ENCODE data around the gene HAUS3. TPM values are rescaled to one million over a fixed set of nuclear protein-coding genes. Genes with fewer than 3 reads are reported as not detected.
"Not testable (repeated sequence)": the region's sequence is repeated elsewhere in the genome, so short reads cannot be mapped to it uniquely, and the experiment has no call there.

Gene HAUS3
- polyA plus RNA-seq, 1 donor from 2014 or later = 21.7 TPM

GRCh38 chr4:2283199-2283711, 41.3 kb upstream of the HAUS3 start:
- Mint-ChIP-seq H3K36me3 (peaks cover 2% of the 10 kb centered on the region), H3K9me3 (no peaks in the 10 kb centered on the region), H3K27me3 (no peaks in the 10 kb centered on the region), H3K27ac (peak overlapping the region in 1 of 3 donors; percentile 99), H3K4me3 (no peak overlapping the region), H3K4me1 (peaks cover 8 to 19% (median 14%) of the 10 kb centered on the region in 3 donors)

- H3K4me3 Mint-ChIP-seq = peak overlapping the region; percentile 11 to 77 (median 56)
Measured at GRCh38 chr4:2281575-2282343, 39.8 kb upstream of the HAUS3 start.

GRCh38 chr4:2280531-2281300, 38.8 kb upstream of the HAUS3 start:
- H3K9me3 Mint-ChIP-seq = peaks cover 0 to 1% (median 0%) of the 10 kb centered on the region in 3 donors
- no peaks in the 10 kb centered on the region for H3K27me3 Mint-ChIP-seq
- peak overlapping the region in 1 of 3 donors; percentile 99 for H3K27ac Mint-ChIP-seq
- peaks cover 2% of the 10 kb centered on the region for H3K36me3 Mint-ChIP-seq
- peaks cover 8 to 19% (median 14%) of the 10 kb centered on the region in 3 donors for H3K4me1 Mint-ChIP-seq
- no peak overlapping the region for H3K4me3 Mint-ChIP-seq

More at GRCh38 chr4:2281575-2282343, 39.8 kb upstream of the HAUS3 start:
- Mint-ChIP-seq H3K9me3 (no peaks in the 10 kb centered on the region), H3K27me3 (no peaks in the 10 kb centered on the region), H3K36me3 (peaks cover 2% of the 10 kb centered on the region), H3K27ac (peak overlapping the region; percentile 62 to 99 (median 94)), H3K4me1 (peaks cover 8 to 19% (median 14%) of the 10 kb centered on the region in 3 donors)

GRCh38 chr4:2277956-2278355, 36.0 kb upstream of the HAUS3 start:
- no peaks in the 10 kb centered on the region for H3K27me3 Mint-ChIP-seq
- no peak overlapping the region for H3K4me3 Mint-ChIP-seq
- H3K27ac Mint-ChIP-seq = no peak overlapping the region
- peaks cover 8 to 19% (median 14%) of the 10 kb centered on the region in 3 donors for H3K4me1 Mint-ChIP-seq
- no peaks in the 10 kb centered on the region for H3K36me3 Mint-ChIP-seq
- peaks cover 0 to 1% (median 0%) of the 10 kb centered on the region in 3 donors for H3K9me3 Mint-ChIP-seq

GRCh38 chr4:2276581-2277325, 34.8 kb upstream of the HAUS3 start:
- no peak overlapping the region for H3K4me3 Mint-ChIP-seq
- H3K27me3 Mint-ChIP-seq = no peaks in the 10 kb centered on the region
- H3K27ac Mint-ChIP-seq = no peak overlapping the region
- H3K9me3 Mint-ChIP-seq = peaks cover 0 to 1% (median 0%) of the 10 kb centered on the region in 3 donors
- H3K4me1 Mint-ChIP-seq = peaks cover 1 to 11% (median 9%) of the 10 kb centered on the region in 3 donors
- H3K36me3 Mint-ChIP-seq = no peaks in the 10 kb centered on the region

- H3K27ac Mint-ChIP-seq = no peak overlapping the region
- peaks cover 0 to 1% (median 0%) of the 10 kb centered on the region in 3 donors for H3K9me3 Mint-ChIP-seq
- H3K36me3 Mint-ChIP-seq = no peaks in the 10 kb centered on the region
- no peak overlapping the region for H3K4me3 Mint-ChIP-seq
- H3K4me1 Mint-ChIP-seq = peaks cover 0 to 5% (median 5%) of the 10 kb centered on the region in 3 donors
- peaks cover 1% of the 10 kb centered on the region for H3K27me3 Mint-ChIP-seq
Measured at GRCh38 chr4:2275546-2276251, 33.8 kb upstream of the HAUS3 start.

GRCh38 chr4:2275044-2275397, 33.1 kb upstream of the HAUS3 start:
- H3K4me1 Mint-ChIP-seq = not testable (repeated sequence)

GRCh38 chr4:2274320-2275043, 32.6 kb upstream of the HAUS3 start:
- peaks cover 0 to 1% (median 0%) of the 10 kb centered on the region in 3 donors for H3K4me1 Mint-ChIP-seq

More at GRCh38 chr4:2275044-2275397, 33.1 kb upstream of the HAUS3 start:
- not testable (repeated sequence) for H3K27ac Mint-ChIP-seq, H3K4me3 Mint-ChIP-seq, H3K36me3 Mint-ChIP-seq, H3K9me3 Mint-ChIP-seq, H3K27me3 Mint-ChIP-seq

GRCh38 chr4:2273657-2274319, 31.9 kb upstream of the HAUS3 start:
- Mint-ChIP-seq H3K4me1 (peaks cover 0 to 1% (median 0%) of the 10 kb centered on the region in 3 donors), H3K27me3 (peaks cover 1% of the 10 kb centered on the region), H3K4me3 (no peak overlapping the region), H3K27ac (no peak overlapping the region), H3K36me3 (no peaks in the 10 kb centered on the region), H3K9me3 (peaks cover 0 to 1% (median 0%) of the 10 kb centered on the region in 3 donors)

More at GRCh38 chr4:2274320-2275043, 32.6 kb upstream of the HAUS3 start:
- Mint-ChIP-seq H3K9me3 (peaks cover 0 to 1% (median 0%) of the 10 kb centered on the region in 3 donors), H3K27ac (no peak overlapping the region), H3K36me3 (no peaks in the 10 kb centered on the region), H3K27me3 (peaks cover 1% of the 10 kb centered on the region), H3K4me3 (no peak overlapping the region)

- Mint-ChIP-seq H3K4me1 (peaks cover 0 to 1% (median 0%) of the 10 kb centered on the region in 3 donors), H3K4me3 (no peak overlapping the region), H3K27me3 (peaks cover 1% of the 10 kb centered on the region), H3K27ac (no peak overlapping the region), H3K36me3 (no peaks in the 10 kb centered on the region), H3K9me3 (peaks cover 0 to 1% (median 0%) of the 10 kb centered on the region in 3 donors)
Measured at GRCh38 chr4:2273221-2273620, 31.3 kb upstream of the HAUS3 start.

- H3K27me3 Mint-ChIP-seq = peaks cover 1% of the 10 kb centered on the region
- H3K4me3 Mint-ChIP-seq = no peak overlapping the region
- H3K9me3 Mint-ChIP-seq = peaks cover 0 to 1% (median 0%) of the 10 kb centered on the region in 3 donors
- H3K4me1 Mint-ChIP-seq = peaks cover 0 to 1% (median 0%) of the 10 kb centered on the region in 3 donors
- no peaks in the 10 kb centered on the region for H3K36me3 Mint-ChIP-seq
- no peak overlapping the region for H3K27ac Mint-ChIP-seq
Measured at GRCh38 chr4:2272828-2273120, 30.9 kb upstream of the HAUS3 start.

- Mint-ChIP-seq H3K27me3 (peaks cover 1% of the 10 kb centered on the region), H3K9me3 (peaks cover 0 to 1% (median 0%) of the 10 kb centered on the region in 3 donors), H3K4me1 (peaks cover 0 to 1% (median 0%) of the 10 kb centered on the region in 3 donors), H3K4me3 (no peak overlapping the region), H3K27ac (no peak overlapping the region), H3K36me3 (no peaks in the 10 kb centered on the region)
Measured at GRCh38 chr4:2272026-2272827, 30.3 kb upstream of the HAUS3 start.
